NAMALWA (cell line): ENCODE measurements around the gene APH1A.
"Not testable (repeated sequence)": the region's sequence is repeated elsewhere in the genome, so short reads cannot be mapped to it uniquely, and the experiment has no call there.

Experiments used
- DNase-seq: peaks from one replicate; pipeline ENCODE4 v3.0.0-alpha.2; 2015; ENCODE audit warnings: low spot score

The APH1A gene

DNA sequence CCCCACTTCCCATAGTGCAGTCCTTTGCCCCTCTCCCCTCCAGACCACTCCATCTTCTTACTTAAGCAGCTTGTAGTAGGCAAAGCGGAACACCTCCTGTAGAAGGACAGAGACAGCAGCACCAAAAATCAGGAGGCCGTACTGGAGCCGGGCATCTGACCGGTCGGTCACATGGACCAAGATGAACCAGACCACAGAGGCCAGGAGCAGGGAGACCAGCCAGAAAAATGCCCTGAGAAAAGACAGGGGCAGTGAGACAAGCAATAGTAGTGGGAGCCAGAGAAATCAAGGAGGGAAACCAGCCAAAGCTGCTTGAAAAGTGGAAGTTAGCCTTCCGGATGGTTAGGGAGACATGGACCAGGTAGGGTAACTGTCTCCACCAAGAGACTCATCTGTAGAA, 920 bp downstream of the APH1A start:
- no peak for DNase-seq

DNA sequence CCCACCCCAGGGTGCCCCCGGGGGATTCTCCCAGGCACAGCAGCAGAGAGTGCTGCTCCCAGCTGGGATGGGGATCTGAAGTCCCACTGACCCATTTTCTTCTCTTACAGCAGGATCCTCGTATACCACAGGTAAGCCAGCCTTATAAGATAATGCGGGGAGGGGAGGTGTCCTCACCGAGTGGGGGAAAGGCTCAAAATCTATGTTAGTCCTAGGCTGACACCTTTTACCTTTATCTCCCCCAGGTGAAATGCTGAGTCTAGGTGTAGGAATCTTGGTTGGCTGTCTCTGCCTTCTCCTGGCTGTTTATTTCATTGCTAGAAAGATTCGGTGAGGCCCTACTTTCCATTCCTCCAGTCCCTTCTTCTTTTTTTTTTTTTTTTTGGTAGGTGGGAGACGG, 5.3 kb downstream of the APH1A start:
- no peak for DNase-seq

DNA sequence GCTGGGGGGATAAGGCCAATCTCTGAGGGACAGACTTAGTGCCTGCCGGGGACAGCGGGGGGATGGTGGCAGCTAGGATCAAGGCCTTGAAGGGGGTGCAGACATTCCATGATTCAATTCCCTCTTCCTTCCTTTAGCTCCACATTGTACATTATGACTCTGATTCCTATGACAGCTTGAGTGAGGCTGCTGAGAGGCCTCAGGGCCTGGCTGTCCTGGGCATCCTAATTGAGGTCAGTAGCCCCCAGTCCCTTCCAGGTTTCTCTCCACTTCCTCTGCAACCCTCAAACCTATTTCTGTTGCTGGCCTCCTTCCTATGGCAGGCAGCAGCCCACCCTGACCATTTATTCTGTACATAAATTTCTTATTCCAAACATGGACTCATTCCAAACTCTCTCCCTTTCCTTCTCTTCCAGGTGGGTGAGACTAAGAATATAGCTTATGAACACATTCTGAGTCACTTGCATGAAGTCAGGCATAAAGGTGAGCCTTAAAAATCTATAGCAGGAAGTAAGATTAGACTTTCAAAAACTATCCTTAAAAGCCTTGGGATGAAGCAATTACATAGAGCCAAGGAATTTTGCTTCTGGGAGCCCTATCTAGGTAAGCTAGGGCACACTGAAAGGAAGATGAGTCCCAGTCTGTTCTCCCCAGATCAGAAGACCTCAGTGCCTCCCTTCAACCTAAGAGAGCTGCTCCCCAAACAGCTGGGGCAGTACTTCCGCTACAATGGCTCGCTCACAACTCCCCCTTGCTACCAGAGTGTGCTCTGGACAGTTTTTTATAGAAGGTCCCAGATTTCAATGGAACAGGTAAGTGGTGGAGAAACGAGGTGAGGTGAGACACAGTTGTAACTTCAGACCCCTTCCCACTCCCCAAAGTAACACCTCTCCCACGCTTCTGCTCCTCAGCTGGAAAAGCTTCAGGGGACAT, 6.2 kb downstream of the APH1A start:
- peak; percentile 53 for DNase-seq

DNA sequence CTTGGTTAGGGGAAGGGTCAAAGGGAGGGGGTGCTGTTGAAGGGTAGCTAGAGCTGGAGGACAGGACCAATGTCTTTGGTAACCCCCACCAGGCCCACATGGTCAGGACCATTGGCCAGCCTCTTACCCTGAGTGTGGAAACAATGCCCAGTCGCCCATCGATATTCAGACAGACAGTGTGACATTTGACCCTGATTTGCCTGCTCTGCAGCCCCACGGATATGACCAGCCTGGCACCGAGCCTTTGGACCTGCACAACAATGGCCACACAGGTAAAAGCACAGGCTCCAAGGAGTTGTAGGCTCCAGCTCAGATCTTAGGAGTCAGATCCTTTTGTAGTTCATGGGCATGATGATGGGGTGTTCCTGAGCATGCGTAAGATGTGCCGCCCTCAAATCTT, 7.4 kb downstream of the APH1A start:
- DNase-seq: no peak

DNA sequence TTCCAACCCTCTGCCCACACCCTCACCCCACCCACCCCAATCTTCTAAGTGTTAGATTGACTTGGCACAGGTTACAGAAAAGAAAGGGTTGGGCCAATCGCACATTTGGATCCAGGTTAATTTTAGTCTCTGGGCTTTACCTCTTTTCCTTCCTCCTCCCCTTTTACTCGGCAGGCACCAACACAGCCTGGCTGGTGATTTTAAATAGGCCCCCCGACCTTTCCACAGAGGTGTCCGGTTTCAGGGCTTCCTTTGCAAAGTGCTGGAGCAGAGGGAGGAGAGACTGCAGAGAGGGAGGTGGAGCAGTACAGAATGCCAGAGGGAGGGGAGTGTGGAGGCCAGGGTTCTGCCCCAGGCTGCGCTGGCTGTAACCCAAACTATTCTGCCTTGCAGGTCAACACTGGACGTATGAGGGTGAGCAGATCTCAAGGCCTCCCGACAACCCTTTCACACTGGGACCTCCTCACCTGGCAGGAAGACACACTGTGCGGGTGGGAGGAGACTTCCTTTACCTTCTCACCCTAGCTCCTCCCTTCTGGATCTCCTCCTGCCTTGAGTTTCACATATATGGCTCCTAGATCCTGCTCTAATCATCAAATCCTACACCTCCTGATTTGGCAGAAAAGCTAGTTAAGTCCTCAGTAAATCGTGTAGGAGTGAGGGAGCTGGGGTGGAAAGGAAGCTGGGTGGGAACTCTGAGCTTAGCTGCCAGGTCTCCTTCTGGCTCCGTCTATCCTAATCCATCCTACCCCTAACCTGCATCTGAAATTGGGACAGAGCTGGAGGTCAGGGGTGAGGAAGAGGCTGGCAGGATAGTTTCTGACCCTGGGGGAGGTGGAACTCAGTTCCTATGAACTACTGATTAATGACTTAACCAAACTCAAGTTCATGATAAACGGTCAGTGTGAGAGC, 8.8 kb downstream of the APH1A start:
- no peak for DNase-seq

DNA sequence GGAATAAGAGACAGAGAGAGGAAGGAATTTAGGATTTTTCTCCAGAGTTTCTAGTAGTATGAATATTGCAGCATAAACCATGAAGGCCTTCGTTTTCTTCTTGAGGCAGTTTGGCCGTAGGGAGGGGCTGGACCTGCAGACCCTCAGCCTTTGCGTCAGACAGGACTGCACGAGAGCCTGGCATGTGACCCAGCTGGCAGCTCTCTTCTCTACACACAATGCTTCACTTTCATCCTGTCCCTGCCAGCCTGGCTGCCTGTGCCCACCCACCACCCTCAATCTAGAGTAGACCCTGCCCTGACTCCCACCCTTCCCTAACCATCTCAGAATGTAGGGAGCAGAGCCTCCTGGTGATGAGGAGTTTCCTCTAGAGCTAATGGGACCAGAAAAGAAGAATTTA, 9.6 kb downstream of the APH1A start:
- DNase-seq: no peak

DNA sequence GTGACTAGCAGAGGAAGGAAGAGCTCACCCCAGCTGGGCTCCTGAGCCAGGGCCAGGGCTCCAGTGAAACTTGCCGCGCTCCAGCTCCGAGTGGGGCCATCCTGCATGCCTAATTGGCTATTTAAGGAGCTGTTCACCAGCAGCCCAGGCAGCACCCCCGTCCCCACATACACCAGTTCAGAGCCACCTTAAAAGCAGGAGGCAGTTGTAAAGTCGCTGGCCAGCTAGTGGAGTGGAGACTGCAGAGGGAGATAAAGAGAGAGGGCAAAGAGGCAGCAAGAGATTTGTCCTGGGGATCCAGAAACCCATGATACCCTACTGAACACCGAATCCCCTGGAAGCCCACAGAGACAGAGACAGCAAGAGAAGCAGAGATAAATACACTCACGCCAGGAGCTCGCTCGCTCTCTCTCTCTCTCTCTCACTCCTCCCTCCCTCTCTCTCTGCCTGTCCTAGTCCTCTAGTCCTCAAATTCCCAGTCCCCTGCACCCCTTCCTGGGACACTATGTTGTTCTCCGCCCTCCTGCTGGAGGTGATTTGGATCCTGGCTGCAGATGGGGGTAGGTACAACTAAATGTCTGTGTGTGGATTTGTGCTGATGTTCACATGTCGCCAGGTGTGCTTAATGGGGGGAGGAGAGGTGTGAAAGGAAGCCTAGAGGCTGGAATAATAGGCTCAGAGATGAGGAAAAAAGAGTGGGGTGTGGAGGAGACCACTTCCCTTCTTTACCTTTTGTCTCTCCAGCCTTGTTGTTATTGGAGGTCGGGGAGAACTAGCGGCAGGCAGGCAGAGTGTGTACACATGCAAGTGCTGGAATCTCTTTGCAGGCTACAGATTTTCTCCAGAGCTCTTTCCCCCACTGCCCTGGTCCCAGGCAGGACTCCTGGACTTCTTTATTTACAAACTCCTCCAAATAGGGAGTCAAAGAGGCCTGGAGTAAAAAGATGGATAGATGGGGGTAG, 10.9 kb downstream of the APH1A start, which contains the start of gene CA14:
Gene CA14 (plus strand): TSS at position 151 of the 962 bp plus-strand sequence. CDS start 355 bp downstream, at position 506.
- DNase-seq: no peak

DNA sequence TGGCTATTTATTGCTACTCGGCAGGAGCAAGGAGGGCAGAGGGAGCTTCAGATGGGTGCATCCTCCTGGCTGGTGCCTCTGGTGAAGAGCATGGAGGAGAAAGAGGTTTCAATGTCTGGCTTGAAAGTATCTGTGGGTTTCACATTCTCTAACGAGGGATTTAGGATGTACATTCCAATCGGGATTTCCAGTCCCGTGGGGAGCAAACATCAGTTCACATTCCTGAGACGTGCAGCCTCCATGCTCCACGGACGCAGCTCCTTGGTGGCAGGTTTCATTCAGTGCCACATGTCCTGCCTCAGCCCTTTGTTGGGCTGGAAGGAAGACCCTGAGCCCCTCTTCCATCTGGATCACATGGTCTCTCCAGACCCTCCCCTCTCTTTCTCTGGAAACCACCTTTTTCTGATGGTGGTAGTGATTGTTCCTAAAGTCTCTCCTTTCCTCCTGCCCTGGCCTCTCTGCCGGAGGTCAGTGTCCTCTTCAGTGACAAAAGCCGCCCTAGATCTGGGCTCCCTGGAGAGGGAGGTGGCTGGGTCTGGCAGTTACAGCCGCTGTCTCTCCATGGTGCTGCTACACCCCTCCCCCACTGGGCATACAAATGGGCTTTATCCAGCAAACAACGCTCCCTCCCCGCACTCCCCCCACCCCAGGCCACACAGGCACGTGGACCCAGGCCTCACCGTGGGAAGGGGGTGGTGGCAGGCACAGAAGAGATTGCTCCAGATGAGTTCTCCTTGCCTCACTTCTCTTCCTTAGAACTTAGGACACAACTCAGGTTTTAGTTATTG, 12.1 kb downstream of the APH1A start:
- no peak for DNase-seq

DNA sequence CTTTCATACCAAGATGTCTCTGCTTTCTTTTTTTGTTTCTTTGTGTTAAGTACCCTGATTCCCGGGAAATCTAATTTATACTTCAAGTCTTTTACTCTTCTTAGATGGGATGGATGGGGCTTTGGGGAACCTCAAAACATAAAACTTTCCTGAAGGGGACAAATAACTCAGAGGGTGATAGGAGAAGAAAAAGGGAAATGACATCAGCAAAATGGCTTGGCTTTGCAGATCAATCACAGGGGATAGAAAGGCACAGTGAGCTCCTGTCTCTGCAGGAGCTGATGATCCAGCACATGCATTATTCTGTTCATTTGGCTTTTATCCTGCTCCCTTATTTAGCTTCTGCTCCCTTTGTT, 12.6 kb downstream of the APH1A start:
- no peak for DNase-seq

DNA sequence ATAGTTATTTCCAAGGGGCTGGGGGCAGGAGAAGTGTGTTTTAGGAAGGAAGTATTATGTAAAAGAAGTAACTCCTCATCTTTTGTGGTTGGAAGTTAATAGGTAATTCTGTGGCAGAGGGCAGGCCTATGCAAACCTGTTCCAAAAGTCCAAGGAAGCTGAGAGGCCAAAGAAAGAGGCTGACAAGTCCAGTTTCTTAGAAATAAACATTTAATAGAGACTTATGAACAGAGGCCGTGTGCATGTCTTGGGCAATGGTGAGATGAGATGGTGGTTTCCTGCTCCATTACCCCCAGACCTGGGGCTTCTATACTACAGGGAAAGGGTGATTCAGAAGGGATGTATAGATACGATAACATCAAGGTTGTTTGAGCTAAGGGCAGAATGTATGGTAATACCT, 18.9 kb downstream of the APH1A start:
- peak; percentile 6 for DNase-seq

DNA sequence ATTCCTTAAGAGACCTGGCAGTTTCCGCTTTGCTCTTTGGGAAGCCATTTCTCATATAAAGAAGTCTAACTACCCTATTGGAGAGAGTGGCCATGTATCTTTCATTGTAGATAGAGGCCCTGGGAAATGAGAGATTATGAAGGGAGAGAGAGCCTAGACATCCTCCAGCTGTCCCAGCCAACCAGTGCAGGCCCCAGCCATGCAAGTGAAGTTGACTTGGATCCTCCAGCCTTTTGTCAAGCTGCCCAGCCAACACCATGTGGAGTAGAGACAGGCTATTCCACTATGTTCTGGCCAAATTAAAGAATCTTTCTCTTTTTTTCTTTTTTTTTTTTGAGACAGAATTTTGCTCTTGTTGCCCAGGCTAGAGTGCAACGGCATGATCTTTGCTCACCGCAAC, 25.8 kb downstream of the APH1A start:
- DNase-seq: no peak

DNA sequence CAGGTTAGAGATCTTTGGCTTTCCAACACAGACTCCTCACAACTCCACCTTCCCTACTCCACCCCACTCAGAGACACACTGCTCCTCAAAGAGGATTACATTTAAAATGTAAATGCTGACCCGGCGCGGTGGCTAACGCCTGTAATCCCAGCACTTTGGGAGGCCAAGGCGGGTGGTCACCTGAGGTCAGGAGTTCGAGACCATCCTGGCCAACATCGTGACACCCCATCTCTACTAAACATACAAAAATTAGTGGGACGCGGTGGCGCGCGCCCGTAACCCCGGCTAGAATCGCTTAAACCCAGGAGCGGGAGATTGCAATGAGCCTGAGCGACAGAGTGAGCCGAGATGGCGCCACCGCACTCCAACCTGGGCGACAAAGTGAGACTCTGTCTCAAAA, 31.1 kb downstream of the APH1A start:
- DNase-seq: no peak

DNA sequence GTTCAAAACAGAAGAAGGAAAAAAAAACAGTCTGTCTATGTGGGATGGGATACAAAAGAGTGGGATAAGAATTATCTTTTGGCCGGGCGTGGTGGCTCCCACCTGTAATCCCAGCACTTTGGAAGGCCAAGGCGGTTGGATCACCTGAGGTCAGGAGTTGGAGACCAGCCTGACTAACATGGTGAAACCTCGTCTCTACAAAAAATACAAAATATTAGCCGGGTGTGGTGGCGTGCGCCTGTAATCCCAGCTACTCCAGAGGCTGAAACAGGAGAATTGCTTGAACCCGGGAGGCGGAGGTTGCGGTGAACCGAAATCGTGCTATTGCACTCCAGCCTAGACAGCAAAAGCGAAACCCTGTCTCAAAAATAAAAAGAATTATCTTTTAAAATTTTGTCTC, 31.6 kb downstream of the APH1A start:
- not testable (repeated sequence) for DNase-seq

DNA sequence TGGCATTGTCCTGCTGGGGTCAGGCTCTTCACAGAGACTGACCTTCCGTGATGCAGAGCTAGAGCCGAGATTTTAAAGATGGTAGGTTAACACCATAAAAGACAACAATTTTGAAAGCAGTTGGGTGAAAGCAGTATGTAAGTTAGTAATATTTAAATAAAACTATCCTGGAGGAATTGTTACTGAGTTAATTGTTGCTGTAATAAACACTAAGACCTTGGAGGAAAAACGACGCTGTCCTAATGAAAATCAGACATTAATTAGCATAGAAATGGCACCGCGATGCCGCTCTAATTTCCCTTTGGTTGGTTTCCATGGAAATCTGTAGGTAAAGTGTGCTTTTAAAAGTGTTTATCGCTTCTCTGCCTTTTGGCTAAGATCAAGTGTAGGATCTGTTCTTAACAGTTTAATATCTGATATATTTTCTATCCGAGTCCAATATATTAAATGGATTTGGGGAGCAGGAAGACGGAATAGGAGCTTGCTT, 32.2 kb downstream of the APH1A start:
- DNase-seq: no peak

DNA sequence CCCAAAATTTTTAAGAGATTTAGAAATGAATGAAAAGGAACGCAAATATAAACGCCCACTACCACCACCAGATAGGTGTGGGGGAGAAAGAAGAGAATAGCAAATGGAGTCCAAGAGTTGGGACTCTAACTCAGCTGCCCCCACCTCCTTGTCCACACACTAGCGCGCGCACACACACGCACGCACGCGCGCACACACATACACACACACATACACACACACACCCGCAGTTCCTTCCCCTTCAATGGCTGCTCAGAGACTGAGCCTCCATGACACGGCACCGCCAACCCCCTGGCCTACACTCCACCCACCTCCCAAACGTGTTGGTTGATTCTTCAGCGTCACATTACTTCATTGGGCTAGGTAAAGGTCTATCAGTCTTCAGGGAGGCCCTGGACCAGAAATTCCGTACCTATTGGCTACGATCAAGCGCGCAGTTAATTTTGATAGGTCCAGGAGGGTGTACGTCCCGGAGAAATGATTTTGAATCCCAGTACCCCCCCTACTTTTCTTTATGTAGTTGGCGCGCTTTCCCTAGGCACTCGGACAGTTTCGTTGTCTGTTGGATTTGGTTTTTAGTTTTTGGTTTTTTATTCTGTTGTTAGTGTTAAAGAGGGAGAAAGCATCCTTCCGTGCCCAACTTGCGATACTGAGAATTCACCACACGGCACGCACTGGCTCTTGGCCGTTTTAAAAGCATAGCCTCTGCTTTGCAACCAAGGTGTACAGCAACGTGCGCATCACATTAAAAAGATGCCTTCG, 32.8 kb downstream of the APH1A start, which contains the start of gene ANP32E:
Gene ANP32E (minus strand): TSS at position 261 of the 762 bp plus-strand sequence. CDS start 326 bp downstream, outside the sequence.
- DNase-seq: peak; percentile 100

DNA sequence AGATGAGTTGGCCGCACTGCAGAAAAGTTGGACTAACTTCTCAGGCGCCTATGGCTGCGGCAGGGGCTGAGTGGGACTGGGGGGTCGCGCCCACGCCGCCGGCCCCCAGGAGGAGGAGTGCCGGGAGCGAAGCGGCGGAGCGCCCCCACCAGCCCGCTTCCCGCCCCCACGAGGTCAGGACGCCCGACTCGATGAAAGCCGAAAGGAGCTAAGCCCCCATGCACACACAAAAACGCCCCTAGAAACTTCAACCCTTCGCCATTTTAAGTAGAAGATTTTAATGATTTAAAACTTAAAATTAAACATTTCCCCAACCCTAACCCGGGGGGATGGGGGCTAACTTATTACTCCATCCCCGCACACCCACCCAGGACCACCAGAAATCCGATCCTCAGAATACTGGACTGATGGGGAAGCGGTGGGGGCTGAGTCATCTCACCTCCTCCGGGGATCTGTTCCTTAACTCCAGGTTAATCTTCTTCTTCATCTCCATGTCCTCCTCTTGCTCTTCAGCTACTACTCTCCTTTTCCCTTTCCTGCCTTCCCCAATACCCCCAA, 33.4 kb downstream of the APH1A start:
- peak; percentile 62 for DNase-seq

DNA sequence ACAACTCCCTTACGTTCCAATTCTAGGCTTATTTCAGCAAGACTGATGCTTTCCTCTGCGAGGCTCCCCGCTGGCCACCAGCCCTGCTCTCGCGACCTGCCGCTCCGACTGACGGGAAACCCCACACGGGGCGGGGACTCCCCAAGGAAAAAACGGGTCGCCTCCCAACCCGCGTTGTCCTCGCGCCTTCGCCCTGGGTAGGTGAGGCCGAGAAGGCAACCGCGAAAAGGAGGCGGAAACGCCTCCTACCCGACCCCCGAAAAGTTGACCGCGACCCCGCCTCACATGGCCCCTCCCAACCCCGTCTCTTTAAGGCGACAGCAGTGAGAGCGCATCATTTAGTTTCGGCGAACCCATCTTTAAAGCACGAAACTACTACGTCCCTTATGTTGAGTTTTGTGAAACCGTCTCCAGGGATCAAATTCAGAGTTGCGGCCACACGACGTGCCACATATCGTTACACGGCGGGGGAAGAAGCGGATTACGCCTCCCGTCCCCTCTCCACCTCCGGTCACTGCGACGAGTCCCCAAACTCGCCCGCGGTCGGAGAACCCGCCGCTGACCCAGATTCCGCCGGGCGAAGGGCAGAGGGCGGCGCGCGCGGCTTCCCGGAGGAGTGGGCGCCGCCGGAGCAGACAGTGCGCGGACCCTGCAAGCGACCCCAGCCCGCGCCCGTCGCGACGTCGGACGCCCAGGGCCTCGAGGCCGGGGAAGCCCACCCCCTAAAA, 34.1 kb downstream of the APH1A start:
- DNase-seq: peak; percentile 93

DNA sequence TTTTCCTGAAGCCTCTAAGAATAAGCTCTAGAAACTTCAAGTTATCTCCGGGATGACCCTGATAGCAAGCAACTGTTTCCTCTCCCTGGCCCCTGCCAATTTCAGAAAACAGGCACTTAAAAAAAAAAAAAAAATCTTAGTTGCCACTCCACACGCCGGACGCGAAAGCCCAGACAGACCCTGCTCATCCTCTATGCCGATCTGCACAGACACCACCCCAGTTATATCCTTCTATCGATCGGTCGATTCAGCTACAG, 34.6 kb downstream of the APH1A start:
- DNase-seq: no peak
